Panc1 (cell line): Measurements from ENCODE around the gene OR2T11. TPM values are rescaled to one million over a fixed set of nuclear protein-coding genes. Genes with fewer than 3 reads are reported as not detected.

Experiments
- ATAC-seq: fragments of 200-7000 bp; cut with Tn5 transposase; 2 replicates; pipeline ENCODE4 v1.9.1; 2020; ENCODE audit warnings: mild to moderate bottlenecking, moderate library complexity
- BruUV-seq: library from RNA; stranded (reverse); fragments of 400-500 nt; replicated peaks from 2 replicates; lab custom pipeline; 2021; lab: Mats Ljungman, UMichigan
- CTCF ChIA-PET: fragments of 300-600 bp; sonication (Branson Sonifier 250); formaldehyde crosslinking; loops from one replicate; lab custom pipeline; 2022; ENCODE audit warnings: antibody characterized with exemption; lab: Charles Lee
- POLR2A ChIA-PET: fragments of 300-600 bp; sonication (Branson Sonifier 250); formaldehyde crosslinking; loops from one replicate; lab custom pipeline; 2022; ENCODE audit warnings: antibody characterized with exemption; lab: Charles Lee
- DNase-seq: peaks from one replicate; pipeline ENCODE4 v3.0.0-alpha.2; 2010; ENCODE audit warnings: low read depth, low spot score
- H3K27ac ChIP-seq: 2 replicates; pipeline ENCODE4 v1.5.1; 2011; ENCODE audit warnings: mild to moderate bottlenecking, low read length, inconsistent platforms
- H3K27me3 ChIP-seq: fragments of 200-500 bp; sonication (Bioruptor generic); 2 replicates; pipeline ENCODE4 v1.6.0; 2014; ENCODE audit warnings: low read length, inconsistent platforms; ENCODE audit not compliant: control insufficient read depth, insufficient read depth
- H3K36me3 ChIP-seq: fragments of 200-500 bp; sonication (Bioruptor generic); 2 replicates; pipeline ENCODE4 v1.5.1; 2014; ENCODE audit warnings: inconsistent platforms, mild to moderate bottlenecking, low read length, moderate library complexity; ENCODE audit not compliant: control insufficient read depth, insufficient read depth
- H3K4me1 ChIP-seq: 2 replicates; pipeline ENCODE4 v1.5.1; 2011; ENCODE audit warnings: inconsistent platforms, mild to moderate bottlenecking, low read length, moderate library complexity; ENCODE audit not compliant: control insufficient read depth, insufficient read depth
- H3K4me3 ChIP-seq, 2 experiments: 2 replicates each; pipeline ENCODE4 v1.5.1; 2011 to 2012; ENCODE audit warnings: low read depth in 2 of 2, low read length in 2 of 2, mild to moderate bottlenecking in 2 of 2, inconsistent platforms in 1 of 2, moderate library complexity in 1 of 2
- H3K9me3 ChIP-seq: fragments of 200-500 bp; sonication (Bioruptor generic); 2 replicates; pipeline ENCODE4 v1.5.1; 2014; ENCODE audit warnings: low read depth, mild to moderate bottlenecking, inconsistent platforms, low read length, moderate library complexity; ENCODE audit not compliant: control insufficient read depth, insufficient read depth
- CTCF ChIP-seq: fragments of 450-650 bp; IDR thresholded peaks from 2 replicates; pipeline ENCODE4 v1.5.1; 2017; ENCODE audit warnings: mild to moderate bottlenecking
- POLR2AphosphoS5 ChIP-seq: IDR thresholded peaks from 2 replicates; pipeline ENCODE4 v1.6.1; 2012; ENCODE audit warnings: mild to moderate bottlenecking, low read depth, low read length, moderate library complexity
- REST ChIP-seq, 2 experiments: IDR thresholded peaks; 2 replicates each; pipeline ENCODE4 v1.6.1; 2011 to 2012; ENCODE audit warnings: low read depth in 2 of 2, control low read depth in 1 of 2, low read length in 1 of 2, mild to moderate bottlenecking in 1 of 2, moderate library complexity in 1 of 2; ENCODE audit not compliant: insufficient read depth in 1 of 2
- SIN3A ChIP-seq: IDR thresholded peaks from 2 replicates; pipeline ENCODE4 v1.6.1; 2012; ENCODE audit warnings: low read depth, mild to moderate bottlenecking, low read length, moderate library complexity, borderline replicate concordance; ENCODE audit not compliant: insufficient read depth
- TCF7L2 ChIP-seq: IDR thresholded peaks from 2 replicates; pipeline ENCODE4 v1.6.1; 2011; ENCODE audit warnings: mild to moderate bottlenecking, low read depth, low read length, inconsistent platforms
- in situ Hi-C: cut with HindIII; loops from 2 replicates; pipeline ENCODE4 v1.10.0; 2016; ENCODE audit warnings: low sequenced_read_pairs, low pct_unique_long_range_greater_than_20kb
- intact Hi-C: fragments of 100-400 bp; cut with micrococcal nuclease; formaldehyde crosslinking; loops from one replicate; pipeline ENCODE4 v1.10.0; 2022; ENCODE audit not compliant: unreplicated experiment
- total RNA-seq: library from RNA; stranded (reverse); gene quantifications from one replicate; pipeline ENCODE4 v1.2.1, GENCODE V29; 2021; ENCODE audit not compliant: unreplicated experiment

Gene OR2T11
- total RNA-seq, 1 experiment from 2014 or later: not detected

GRCh38 chr1:248590055-248590454 is 44.8 kb downstream of the OR2T11 start:
- Histone ChIP-seq H3K9me3 (peaks cover 4% of the 10 kb centered on the region; the same call in 1 of the 2 replicates), H3K4me1 (no peaks in the 10 kb centered on the region), H3K27me3 (no peaks in the 10 kb centered on the region), H3K27ac (no peak overlapping the region), H3K4me3 (no peak overlapping the region), H3K36me3 (no peaks in the 10 kb centered on the region)
- no peak for DNase-seq
- no peak for ATAC-seq
- BruUV-seq: no TSS peak
- CTCF ChIA-PET: no interaction called here
- intact Hi-C loops (no loop called here), in situ Hi-C loops (no loop called here)
- no peak for TF ChIP-seq SIN3A
- TF ChIP-seq CTCF: no peak
- no peak for TF ChIP-seq REST (IDR thresholded peaks at IDR 0.05; ENCODE audit: insufficient read depth in 1 of 2, low read depth in 2 of 2, low read length in 1 of 2)
- TF ChIP-seq POLR2AphosphoS5: no peak
- no peak for TF ChIP-seq TCF7L2
- POLR2A ChIA-PET: no interaction called here

- H3K4me1 ChIP-seq: no peaks in the 10 kb centered on the region
- ATAC-seq: no peak
- no peak for DNase-seq
- POLR2A ChIA-PET: no interaction called here
- peaks cover 4% of the 10 kb centered on the region; the same call in 1 of the 2 replicates for H3K9me3 ChIP-seq
- CTCF ChIA-PET: no interaction called here
- H3K27ac ChIP-seq: no peak overlapping the region
- no peaks in the 10 kb centered on the region for H3K36me3 ChIP-seq
- no peak overlapping the region for H3K4me3 ChIP-seq
- TF ChIP-seq CTCF: no peak
- no peak for TF ChIP-seq REST (IDR thresholded peaks at IDR 0.05; ENCODE audit: insufficient read depth in 1 of 2, low read depth in 2 of 2, low read length in 1 of 2)
- in situ Hi-C loops: no loop called here
- H3K27me3 ChIP-seq: no peaks in the 10 kb centered on the region
- BruUV-seq: no TSS peak
- intact Hi-C loops: no loop called here
Measured at GRCh38 chr1:248589334-248589733, 45.6 kb downstream of the OR2T11 start.
